Nucleus accumbens (tissue), 56 donors: ENCODE results near the gene OGFOD3.

ENCODE experiments used
- DNase-seq, 56 donors: peaks; one replicate each; lab custom pipeline; 2025; lab: John Stamatoyannopoulos, UW

Gene OGFOD3

DNA sequence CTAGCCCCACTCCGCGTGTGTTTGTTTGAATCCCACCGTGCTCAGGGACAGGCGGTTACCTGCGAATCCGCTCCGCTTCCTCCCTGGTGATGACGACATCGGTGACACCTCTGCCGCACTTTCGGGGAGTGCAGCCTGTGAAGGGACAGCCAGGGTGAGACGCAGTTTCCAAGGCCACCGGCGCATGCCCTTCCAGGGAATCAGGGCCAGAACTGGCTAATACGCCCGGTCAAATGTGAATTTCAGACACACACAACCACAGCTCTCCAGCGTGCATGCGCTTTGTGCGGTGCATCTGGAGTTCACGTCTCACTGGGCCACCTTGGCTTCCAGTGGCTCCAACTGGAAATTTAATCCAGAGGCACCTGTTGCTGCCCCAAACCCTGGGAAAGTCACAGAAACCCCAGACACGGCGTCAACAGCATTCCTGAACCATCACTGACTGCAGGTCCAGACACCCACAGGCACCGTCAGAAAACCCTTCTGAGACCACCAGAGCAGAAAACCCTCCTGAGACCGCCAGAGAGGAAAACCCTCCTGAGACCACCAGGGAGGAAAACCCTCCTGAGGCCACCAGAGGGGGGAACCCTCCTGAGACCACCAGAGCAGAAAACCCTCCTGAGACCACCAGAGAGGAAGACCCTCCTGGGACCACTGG is 6.9 kb downstream of the OGFOD3 start:
- no peak for DNase-seq

DNA sequence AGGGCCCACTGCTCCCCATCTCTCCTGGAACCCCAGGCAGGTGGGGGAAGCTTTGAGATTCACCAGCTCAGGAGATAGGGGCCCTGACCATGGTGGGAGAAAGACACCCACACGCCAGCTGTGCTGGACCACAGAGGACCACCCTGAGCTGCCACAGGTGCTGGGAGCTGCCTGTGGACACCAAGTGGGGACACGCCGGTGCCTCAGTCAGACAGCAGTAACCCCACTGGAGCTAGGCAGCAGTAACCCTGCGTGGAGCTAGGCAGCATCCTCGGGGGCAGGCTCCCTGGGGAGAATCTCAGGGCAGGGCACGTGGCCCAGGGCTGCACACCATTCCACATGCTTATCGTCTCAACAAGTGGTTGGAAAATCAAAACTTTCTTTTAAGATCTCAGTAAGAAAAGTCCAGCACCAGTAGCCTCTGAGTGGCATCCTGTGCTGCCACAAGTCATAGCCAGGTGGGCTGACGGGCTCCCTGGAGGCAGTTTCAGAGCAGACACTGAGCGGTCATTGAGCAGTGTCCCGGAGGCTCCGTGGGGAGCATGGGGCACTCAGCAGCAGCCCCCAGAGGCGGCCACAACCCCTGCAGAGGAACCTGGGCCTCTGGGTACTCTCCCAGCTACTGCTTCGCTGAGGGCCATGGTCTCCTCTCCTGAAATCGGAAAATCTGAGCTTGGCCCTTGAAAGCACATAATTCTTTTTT is 8.2 kb downstream of the OGFOD3 start:
- DNase-seq = no peak

GRCh38 chr17:82408938-82409318 is 9.5 kb downstream of the OGFOD3 start:
- DNase-seq = no peak

DNA sequence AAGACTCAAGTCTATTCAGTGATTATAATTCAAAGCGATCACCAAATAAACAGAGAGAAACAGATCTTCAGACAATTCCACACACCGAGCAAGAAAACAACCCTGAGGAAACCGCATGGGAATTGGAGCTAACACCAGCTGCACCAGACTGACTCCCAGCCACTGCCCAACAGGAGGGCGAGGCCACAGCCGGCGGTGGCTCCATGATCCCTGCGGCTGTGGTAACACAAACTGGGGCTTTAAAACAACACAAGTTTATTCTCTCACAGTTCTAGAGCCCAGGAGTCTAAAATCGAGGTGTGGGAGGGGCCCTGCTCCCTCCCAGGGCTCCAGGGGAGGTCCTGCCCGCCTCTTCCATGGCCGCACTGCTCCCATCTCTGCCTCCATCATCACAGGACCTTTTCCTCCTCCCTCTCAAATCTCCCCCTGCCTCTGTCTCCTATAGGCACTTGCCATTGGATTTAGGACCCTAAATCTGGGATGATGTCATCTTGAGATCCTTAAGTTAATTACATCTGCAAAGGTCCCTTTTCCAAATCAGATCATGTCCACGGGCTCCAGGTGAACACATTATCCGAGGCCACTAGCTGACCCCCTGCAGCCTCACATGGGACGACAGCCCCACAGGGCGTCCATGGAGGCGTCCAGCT is 10.0 kb downstream of the OGFOD3 start:
- no peak for DNase-seq

- no peak for DNase-seq
Measured at GRCh38 chr17:82407255-82407654, 11.1 kb downstream of the OGFOD3 start.

GRCh38 chr17:82406131-82406671 is 12.2 kb downstream of the OGFOD3 start:
- DNase-seq = no peak

DNA sequence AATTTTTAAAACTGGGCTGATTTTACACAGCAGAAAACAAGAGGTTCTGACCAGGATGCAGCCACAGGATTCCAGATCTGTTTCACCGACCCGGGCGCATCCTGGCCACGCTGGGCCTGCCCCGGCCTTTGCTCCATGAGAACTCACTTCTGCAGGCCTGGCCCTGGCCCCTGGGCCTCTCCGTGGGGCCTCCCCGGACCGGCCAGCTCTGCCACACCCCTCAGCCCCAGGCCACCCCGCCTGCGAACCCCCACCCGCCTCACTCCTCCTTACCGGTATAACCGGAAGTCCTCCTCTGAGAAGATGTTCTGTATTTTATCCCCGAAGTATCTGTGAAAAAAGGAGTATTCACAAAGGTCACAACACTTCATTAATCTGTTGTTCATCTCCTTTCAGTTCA is 13.3 kb downstream of the OGFOD3 start:
- no peak for DNase-seq

DNA sequence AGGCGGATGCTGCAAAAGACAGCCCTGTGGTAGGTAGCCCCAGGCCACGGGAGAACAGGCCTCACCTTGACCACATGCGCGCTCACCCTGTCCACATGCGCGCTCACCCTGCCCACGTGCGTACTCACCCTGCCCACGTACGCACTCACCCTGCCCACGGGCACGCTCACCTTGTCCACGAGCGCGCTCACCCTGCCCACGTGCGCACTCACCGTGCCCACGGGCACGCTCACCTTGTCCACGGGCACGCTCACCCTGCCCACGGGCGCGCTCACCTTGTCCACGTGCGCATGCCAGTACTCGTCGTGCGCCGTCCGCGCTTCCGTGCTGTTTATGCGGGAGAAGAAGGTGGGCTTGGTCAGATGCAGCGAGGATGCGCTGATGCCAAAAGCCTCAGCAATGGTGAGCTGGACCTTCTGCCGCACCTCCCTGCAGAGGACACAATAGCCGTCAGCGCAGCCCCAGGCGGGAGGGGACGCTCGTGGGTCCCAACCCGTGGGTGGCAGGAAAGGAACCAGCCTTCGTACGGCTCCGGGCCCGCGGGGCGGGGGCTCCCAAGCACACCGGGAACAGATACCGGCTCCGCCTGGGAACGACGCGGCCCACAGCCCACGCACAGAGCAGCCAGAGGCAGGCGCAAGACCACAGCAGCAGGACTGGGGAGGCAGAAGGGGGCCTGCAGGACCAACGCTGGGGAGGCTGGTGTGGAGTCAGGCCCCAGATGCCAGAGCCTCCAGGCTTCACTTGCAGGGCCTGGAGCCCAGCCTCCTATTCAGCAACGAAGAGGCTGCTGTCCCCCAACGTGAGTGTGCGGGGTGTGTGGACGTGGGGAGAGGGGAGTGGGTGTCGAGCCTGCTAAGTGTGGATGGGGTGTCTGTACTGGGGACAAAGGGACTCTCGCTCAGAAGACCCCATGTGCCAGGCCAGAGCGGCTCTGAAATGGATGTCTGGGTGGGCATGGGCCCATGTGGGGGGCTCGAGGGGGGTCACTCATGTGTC is 14.4 kb downstream of the OGFOD3 start:
- DNase-seq = no peak

DNA sequence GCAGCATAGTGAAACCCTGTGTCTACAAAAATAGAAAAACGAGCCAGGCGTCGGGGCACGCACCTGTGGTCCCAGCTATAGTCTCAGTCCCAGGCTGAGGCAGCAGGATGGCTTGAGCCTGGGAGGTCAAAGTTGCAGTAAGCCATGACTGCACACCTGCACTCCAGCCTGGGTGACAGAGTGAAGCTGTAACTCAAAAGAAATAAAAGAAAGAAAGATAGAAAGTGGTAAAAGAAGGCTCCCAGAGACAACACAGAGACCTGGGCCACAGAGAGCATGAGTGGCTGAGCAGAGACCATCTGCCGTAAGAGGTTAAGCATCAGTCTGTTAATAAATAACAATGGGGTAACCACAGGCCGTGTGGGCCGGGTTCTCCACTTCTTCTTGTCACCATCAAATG is 15.5 kb downstream of the OGFOD3 start:
- DNase-seq = no peak

DNA sequence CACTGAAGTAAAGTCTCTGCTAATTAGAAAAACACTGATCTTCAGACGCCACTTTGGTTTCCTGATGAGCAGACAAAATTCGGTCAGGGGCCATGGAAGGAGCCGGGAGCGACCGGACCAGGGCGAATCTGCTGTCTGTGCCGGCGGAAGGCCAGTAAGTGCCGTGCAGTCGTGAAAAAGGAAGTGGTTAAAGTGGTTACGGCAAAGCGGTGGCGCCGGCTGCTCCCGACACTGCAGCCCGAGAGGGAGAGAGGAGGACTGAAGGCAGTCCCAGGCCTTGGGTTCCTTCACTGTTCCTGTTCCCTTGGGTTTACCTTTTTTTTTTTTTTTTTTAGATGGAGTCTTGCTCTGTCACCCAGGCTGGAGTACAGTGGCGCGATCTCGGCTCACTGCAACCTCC is 17.6 kb downstream of the OGFOD3 start:
- DNase-seq = peak in 6 of 56 donors; percentile 0 to 24 (median 10)

DNA sequence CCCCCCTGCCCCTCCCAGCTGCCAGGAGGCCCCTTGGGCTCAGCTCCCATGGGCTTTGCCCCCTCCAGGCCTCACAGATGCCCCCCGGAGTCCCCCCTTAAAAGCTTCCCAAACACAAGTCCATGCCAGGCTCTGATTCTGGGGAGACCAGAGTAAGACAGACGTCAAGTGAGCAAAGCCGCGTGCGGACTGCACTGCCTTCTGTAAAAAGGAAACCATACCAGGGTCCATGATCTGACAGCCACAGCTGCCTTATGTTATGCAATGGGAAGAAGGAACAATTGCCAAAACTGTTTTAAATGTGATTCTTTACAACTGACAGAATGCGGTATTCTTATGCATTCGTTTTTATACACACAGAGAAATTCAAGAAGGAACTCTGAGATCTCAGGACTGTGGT is 18.2 kb downstream of the OGFOD3 start:
- no peak for DNase-seq

DNA sequence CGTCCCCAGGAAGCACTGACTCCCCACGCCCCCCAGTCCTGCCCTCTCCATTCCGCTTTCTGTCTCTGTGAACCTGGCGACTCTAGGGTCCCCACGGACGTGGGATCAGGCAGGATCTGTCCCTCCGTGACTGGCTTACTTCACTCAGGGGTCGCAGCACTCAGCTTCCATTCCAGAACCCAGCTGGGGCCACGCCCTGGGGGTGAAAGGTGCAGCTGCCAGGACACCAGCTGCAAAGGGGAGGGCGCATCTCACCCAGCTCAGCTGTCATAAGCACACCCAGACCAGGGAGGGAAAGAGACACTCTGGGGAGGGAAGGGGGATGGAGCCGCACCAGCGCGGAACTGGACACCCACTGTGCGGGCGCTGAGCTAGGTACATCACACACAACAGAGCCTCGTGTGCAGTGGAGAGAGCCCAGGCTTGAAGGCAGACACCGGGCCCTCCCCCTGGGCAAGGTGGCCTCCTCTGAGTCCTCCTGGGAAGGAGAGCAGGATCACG is 18.7 kb downstream of the OGFOD3 start:
- DNase-seq = no peak

- peak in 16 of 56 donors; percentile 4 to 73 (median 24) for DNase-seq
Measured at GRCh38 chr17:82399041-82399441, 19.3 kb downstream of the OGFOD3 start.

DNA sequence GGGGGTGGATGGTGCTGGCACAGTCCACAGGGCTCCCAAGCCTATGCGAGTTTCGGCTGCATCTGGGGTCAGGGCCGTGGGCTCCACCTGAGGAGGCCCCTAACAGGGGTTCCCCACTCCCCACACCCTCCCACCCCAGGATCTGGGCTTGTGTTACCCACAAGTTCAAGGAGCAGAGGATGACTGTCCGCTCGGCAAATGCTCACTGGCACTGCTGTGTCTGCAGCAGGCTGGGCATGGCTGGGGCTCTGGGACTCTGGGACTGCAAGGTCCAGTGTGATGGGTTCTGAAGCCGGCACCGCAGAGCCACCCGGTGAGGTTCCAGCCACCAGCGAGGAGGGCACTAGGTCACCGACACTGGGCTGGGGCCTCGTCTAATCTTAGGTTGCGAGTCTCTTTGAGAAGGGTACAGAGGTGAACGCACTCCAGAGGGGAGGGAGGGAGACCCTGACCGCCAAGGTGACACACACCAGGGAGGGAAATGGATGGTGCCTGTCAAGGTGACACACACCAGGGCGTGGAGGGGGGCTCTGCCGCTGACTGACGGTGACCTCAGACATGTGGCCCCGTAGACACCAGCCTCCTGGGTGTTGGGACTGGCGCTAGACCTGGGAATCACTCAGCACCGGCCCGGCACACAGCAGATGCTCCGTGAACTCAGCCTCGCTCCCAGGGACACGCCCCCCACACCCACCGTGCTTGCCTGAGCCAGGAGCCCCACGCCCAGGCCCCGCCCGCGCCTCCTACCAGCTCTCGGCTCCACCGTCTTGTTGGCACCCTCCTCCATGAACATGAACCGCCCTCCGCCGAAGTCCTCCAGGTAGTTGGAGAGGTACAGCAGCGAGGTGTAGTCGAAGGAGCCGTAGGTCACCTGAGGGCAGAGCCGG is 20.7 kb downstream of the OGFOD3 start:
- no peak for DNase-seq

DNA sequence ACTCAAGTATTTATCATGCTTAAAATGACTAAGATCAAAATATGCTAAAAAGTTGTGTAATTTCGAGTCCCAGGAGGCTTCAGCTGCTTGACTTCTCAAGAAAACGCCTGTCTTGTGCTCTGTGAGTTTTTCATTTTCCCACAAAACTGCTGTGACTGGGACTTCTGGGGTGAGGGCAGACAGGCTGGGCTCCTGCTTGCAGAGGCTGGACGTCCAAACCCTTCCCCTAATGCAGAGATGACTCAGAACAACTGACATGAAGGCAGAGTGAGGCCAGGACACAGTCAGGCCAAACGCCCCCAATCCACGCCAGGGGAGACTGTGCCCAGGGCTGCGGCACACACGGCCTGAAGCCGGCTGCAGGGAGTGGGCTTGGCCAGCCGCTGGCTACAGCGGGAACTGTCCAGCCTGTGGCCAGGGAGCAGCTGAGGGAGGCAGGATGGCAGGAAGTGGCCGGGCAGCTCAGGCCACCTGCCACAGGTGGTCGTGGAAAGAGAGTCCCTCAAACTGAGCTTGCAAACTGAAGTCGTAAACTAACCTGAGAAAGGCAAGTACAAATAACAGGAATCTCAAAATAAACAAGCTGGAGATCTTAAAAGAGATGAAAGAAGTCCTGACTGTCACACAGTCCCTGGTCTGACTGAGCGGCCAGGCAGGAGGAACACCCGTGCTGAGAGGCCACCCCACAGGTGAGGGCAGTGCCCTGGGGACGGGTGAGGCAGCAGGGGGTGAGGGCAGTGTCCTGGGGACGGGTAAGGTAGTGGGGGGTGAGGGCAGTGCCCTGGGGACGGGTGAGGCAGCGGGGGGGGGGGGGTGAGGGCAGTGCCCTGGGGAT is 21.6 kb downstream of the OGFOD3 start:
- DNase-seq = no peak

- DNase-seq = no peak
Measured at GRCh38 chr17:82394278-82394677, 24.1 kb downstream of the OGFOD3 start.

DNA sequence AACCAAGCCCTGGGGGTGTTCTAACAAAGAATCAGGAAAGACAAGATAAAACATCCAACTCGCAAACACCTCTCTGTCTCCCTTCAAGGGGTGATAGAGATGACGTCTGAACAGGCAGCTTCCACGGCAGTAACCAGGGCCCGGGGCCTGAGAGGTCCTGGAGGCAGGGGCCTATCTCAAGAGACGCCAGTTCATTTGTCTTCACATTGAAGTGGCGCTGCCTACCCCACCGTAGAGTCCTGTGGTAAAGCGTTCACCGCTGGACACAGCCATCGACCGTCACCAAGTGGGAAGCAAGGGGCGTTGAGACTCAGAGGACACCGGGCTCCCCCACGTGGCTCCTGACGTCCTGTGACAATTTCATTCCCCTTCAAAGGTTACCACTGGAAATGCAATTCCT is 25.4 kb downstream of the OGFOD3 start:
- no peak for DNase-seq

- DNase-seq = no peak
Measured at GRCh38 chr17:82392209-82392920, 26.0 kb downstream of the OGFOD3 start.
